ENCODE data around the gene HHAT.

The HHAT gene

DNA sequence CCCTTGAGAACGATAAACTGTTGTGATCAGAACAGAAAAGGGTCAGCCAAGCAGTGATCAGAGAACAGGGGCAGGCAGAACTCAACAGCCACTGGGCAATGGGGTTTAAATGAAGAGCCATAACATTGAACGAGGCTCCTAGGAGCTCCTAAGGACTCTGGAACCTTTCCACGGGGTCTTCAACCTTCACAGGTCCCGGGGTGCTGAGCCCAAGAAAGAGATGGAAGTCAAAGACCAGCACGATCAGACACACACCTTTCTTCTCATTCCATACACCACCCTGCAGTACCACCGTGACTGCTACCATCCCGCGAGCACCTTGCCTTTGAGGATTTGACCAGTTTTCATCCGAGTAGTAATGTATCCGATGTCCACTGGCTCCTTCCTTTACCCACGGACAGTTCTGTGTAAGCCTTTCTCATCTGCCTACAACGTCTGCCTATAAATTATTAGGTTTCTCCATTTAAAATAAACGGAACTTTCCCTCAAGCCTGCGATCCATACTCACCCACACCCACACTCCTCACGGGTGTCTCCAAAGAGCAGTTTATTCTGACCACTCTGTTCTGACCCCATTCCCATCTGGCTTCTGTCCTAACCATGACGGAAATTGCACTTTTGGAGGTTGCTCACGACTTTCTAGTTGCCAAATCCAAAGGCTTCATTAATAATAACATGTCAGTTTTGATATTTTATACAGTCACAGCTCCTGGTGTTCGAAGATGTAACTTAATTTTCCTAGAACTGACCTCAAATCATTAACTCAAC lies 16.8 kb upstream of the HHAT start:
- no peak for DNase-seq (ENCODE audit: low spot score)
- in situ Hi-C loops (cut with MboI; ENCODE audit: low sequenced_read_pairs, unreplicated experiment): loop anchor here (10.0 to 25.0 kb wide), 2 partner anchors 177 to 450 kb away; no protein-coding TSS in a partner anchor
- TF ChIP-seq, protein P1, sequence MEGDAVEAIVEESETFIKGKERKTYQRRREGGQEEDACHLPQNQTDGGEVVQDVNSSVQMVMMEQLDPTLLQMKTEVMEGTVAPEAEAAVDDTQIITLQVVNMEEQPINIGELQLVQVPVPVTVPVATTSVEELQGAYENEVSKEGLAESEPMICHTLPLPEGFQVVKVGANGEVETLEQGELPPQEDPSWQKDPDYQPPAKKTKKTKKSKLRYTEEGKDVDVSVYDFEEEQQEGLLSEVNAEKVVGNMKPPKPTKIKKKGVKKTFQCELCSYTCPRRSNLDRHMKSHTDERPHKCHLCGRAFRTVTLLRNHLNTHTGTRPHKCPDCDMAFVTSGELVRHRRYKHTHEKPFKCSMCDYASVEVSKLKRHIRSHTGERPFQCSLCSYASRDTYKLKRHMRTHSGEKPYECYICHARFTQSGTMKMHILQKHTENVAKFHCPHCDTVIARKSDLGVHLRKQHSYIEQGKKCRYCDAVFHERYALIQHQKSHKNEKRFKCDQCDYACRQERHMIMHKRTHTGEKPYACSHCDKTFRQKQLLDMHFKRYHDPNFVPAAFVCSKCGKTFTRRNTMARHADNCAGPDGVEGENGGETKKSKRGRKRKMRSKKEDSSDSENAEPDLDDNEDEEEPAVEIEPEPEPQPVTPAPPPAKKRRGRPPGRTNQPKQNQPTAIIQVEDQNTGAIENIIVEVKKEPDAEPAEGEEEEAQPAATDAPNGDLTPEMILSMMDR (IDR thresholded peaks at IDR 0.05; ENCODE audit: borderline replicate concordance, control extremely low read depth, extremely low read depth, insufficient read depth, missing control alignments): no peak

DNA sequence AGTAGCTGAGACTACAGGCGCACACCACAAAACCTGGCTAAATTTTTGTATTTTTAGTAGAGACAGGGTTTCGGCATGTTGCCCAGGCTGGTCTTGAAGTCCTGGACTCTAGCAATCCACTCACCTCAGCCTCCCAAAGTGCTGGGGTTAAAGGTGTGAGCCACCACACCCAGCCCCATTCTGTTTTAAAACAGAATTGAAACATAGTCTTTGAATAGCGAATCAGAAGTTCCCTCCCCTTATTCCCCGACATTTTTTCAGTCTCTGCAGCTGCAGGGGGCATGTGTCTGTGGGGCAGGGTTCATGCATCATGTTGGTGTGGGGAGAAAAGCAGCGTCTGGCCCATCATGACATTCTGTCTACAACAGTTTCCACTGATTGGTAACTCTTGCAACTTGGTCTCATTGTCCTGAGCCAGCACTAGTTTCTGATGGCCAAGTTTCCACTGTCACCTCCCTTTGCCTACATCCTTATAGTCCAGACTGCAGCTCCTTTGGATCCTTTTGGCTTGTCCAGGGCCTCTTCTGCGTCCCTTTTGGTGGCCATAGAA lies 15.6 kb upstream of the HHAT start:
- TF ChIP-seq, protein P1 (IDR thresholded peaks at IDR 0.05; ENCODE audit: borderline replicate concordance, control extremely low read depth, extremely low read depth, insufficient read depth, missing control alignments): no peak
- DNase-seq (ENCODE audit: low spot score): no peak
- in situ Hi-C loops (cut with MboI; ENCODE audit: low sequenced_read_pairs, unreplicated experiment): loop anchor here (10.0 to 25.0 kb wide), 2 partner anchors 178 to 451 kb away; no protein-coding TSS in a partner anchor

DNA sequence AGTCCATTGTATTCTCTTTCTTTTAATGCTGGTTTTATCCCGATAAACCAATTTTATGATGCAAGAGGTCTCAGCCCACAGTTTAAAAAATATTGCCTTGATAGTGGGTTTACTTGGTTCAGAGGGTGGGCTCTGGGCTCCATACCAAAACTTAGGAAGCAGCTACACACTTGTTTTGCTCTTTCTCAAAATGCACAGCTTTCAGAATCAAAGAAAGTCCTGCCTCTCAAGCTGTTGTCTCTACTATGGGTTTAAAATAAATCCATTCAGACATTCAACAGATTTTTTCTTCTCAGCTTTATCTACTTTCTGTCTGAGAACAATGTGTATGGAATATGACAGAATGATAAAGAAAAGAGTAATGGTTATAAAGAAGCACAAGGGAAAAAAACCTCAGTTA lies 14.8 kb upstream of the HHAT start:
- in situ Hi-C loops (cut with MboI; ENCODE audit: low sequenced_read_pairs, unreplicated experiment): loop anchor here (10.0 to 25.0 kb wide), 2 partner anchors 179 to 452 kb away; no protein-coding TSS in a partner anchor
- DNase-seq (ENCODE audit: low spot score): no peak
- TF ChIP-seq, protein P1 (IDR thresholded peaks at IDR 0.05; ENCODE audit: borderline replicate concordance, control extremely low read depth, extremely low read depth, insufficient read depth, missing control alignments): no peak

DNA sequence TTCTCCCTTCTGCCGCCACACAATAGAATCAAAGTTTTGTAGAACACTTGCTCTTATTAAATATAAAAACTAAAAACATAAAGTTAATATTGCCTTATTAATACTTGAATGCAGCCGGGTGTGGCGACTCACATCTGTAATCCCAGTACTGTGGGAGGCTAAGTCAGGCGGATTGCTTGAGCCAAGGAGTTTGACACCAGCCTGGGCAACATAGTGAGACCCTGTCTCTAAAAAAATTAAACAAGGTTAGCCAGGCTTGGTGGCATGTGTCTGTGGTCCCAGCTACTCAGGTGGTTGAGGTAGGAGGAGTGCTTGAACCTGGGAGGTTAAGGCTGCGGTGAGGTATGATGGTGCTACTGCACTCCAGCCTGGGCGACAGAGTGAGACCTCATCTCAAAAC lies 13.2 kb upstream of the HHAT start:
- TF ChIP-seq, protein P1 (IDR thresholded peaks at IDR 0.05; ENCODE audit: borderline replicate concordance, control extremely low read depth, extremely low read depth, insufficient read depth, missing control alignments): no peak
- DNase-seq (ENCODE audit: low spot score): no peak
- in situ Hi-C loops (cut with MboI; ENCODE audit: low sequenced_read_pairs, unreplicated experiment): loop anchor here (10.0 to 25.0 kb wide), 2 partner anchors 181 to 453 kb away; no protein-coding TSS in a partner anchor

DNA sequence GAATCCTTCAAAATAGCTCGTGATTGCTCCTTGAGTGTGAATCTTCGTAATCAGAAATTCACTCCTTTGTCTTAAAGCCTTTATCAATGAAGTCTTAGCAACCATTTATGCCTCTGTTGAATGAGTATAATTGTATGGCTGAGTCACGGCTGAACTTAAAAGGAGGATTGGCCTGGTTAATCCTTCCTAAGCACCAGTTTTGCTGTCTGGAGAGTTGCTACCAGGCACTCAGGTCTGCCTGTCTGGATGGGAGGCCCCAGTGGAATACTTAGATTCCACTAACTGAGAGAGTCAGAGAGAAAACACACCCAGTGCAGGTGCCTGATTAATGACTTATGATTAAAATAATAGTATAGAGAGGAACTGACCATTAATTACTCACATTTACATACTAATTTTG lies 7.6 kb upstream of the HHAT start:
- DNase-seq (ENCODE audit: low spot score): no peak
- in situ Hi-C loops (cut with MboI; ENCODE audit: low sequenced_read_pairs, unreplicated experiment): loop anchor here (25.0 kb wide), 1 partner anchor 459 kb away; no protein-coding TSS in a partner anchor
- TF ChIP-seq, protein P1 (IDR thresholded peaks at IDR 0.05; ENCODE audit: borderline replicate concordance, control extremely low read depth, extremely low read depth, insufficient read depth, missing control alignments): no peak

DNA sequence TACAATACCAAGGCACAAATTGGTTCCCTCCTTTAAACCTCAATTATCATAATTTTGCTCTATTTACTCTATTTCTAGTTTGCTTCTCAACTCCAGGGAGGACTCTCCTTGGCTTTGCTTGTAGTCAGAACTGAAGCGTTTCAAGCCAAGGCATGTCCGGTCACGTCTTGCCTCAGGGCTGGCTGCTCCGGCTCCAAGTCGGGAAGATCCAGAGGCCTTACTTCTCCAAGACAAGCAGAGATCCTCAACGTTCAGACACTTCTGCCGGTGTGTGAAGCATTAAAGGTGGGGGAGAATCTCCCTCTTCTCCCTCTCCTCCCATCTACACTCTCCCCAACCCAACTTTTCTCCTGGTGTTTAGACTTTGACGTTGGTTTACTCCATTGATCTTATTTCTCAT lies 7.2 kb upstream of the HHAT start:
- TF ChIP-seq, protein P1 (IDR thresholded peaks at IDR 0.05; ENCODE audit: borderline replicate concordance, control extremely low read depth, extremely low read depth, insufficient read depth, missing control alignments): no peak
- in situ Hi-C loops (cut with MboI; ENCODE audit: low sequenced_read_pairs, unreplicated experiment): loop anchor here (25.0 kb wide), 1 partner anchor 459 kb away; no protein-coding TSS in a partner anchor
- DNase-seq (ENCODE audit: low spot score): no peak

Measured in GM13976 (cell line).